CD14-positive monocyte (primary cell): Measurements from ENCODE around the gene SAP30BP. TPM values are rescaled to one million over a fixed set of nuclear protein-coding genes. Genes with fewer than 3 reads are reported as not detected.

Source experiments
- DNase-seq, 3 donors: peaks; one replicate each; pipeline ENCODE4 v3.0.0-alpha.2; 2011 to 2022
- H2AFZ ChIP-seq: 2 replicates; pipeline ENCODE4 v1.6.0; 2012; ENCODE audit warnings: mild to moderate bottlenecking, low read depth, low read length, inconsistent platforms; ENCODE audit not compliant: insufficient read depth, poor library complexity, severe bottlenecking
- H3K27ac ChIP-seq, 2 donors: 1 replicate in 1 of 2; 2 replicates in 1 of 2; pipeline ENCODE4 v1.5.1; 2012 to 2013; ENCODE audit warnings: low read length in 2 of 2, control low read depth in 1 of 2, inconsistent platforms in 1 of 2, low read depth in 1 of 2, mild to moderate bottlenecking in 1 of 2
- H3K27me3 ChIP-seq, 2 donors: one replicate each; pipeline versions ENCODE4 v1.6.0 to v1.6.1; 2011 to 2013; ENCODE audit warnings: low read length in 2 of 2; ENCODE audit not compliant: control insufficient read depth in 2 of 2, insufficient read depth in 2 of 2
- H3K36me3 ChIP-seq, 2 donors: replicated peaks in 1 of 2; 1 replicate in 1 of 2; 2 replicates in 1 of 2; pipeline versions ENCODE4 v1.5.1 to v1.6.1; 2012 to 2013; ENCODE audit warnings: low read length in 2 of 2, control low read depth in 1 of 2, inconsistent platforms in 1 of 2, mild to moderate bottlenecking in 1 of 2; ENCODE audit not compliant: insufficient read depth in 2 of 2, control insufficient read depth in 1 of 2
- H3K4me1 ChIP-seq, 2 donors: 1 replicate in 1 of 2; 2 replicates in 1 of 2; pipeline versions ENCODE4 v1.5.1 to v1.6.1; 2012 to 2013; ENCODE audit warnings: low read length in 2 of 2, control low read depth in 1 of 2, inconsistent platforms in 1 of 2, mild to moderate bottlenecking in 1 of 2, moderate library complexity in 1 of 2; ENCODE audit not compliant: insufficient read depth in 2 of 2, control insufficient read depth in 1 of 2
- H3K4me2 ChIP-seq: replicated peaks from 2 replicates; pipeline ENCODE3; 2012; ENCODE audit warnings: low read length, moderate library complexity, mild to moderate bottlenecking; ENCODE audit not compliant: poor library complexity, severe bottlenecking; ENCODE audit errors: extremely low read depth
- H3K4me3 ChIP-seq, 3 experiments: fragments of 200-600 bp in 1 of 3; sonication (generic) in 1 of 3; replicated peaks in 1 of 3; 1 replicate in 2 of 3; 2 replicates in 1 of 3; pipeline ENCODE4 v1.5.1; 2011 to 2013; ENCODE audit warnings: low read length in 3 of 3, mild to moderate bottlenecking in 3 of 3, control low read depth in 2 of 3, low read depth in 2 of 3, inconsistent platforms in 1 of 3, moderate library complexity in 1 of 3
- H3K79me2 ChIP-seq: 2 replicates; pipeline ENCODE4 v1.6.0; 2012; ENCODE audit warnings: mild to moderate bottlenecking, control low read depth, inconsistent platforms, low read length, moderate library complexity; ENCODE audit not compliant: insufficient read depth
- H3K9ac ChIP-seq: 2 replicates; pipeline ENCODE4 v1.6.0; 2017; ENCODE audit warnings: low read length, mild to moderate bottlenecking; ENCODE audit not compliant: insufficient read depth, poor library complexity, severe bottlenecking
- H3K9me3 ChIP-seq, 2 donors: replicated peaks in 1 of 2; 1 replicate in 1 of 2; 2 replicates in 1 of 2; pipeline versions ENCODE4 v1.5.1 to v1.6.1; 2012 to 2013; ENCODE audit warnings: low read length in 2 of 2, control low read depth in 1 of 2; ENCODE audit not compliant: control insufficient read depth in 1 of 2, insufficient read depth in 1 of 2
- H4K20me1 ChIP-seq: 2 replicates; pipeline ENCODE4 v1.6.0; 2012; ENCODE audit warnings: mild to moderate bottlenecking, low read length, control low read depth, moderate library complexity; ENCODE audit not compliant: insufficient read depth
- H3K27ac Mint-ChIP-seq, 7 donors: one replicate each; pipeline ENCODE4 v1.8.0; 2020; ENCODE audit warnings: mild to moderate bottlenecking in 7 of 7, mixed read lengths in 7 of 7, moderate library complexity in 6 of 7, inconsistent platforms in 2 of 7
- H3K27me3 Mint-ChIP-seq, 3 donors: one replicate each; pipeline ENCODE4 v1.8.0; 2021 to 2022; ENCODE audit warnings: low read depth in 3 of 3, mild to moderate bottlenecking in 3 of 3, mixed read lengths in 3 of 3, moderate library complexity in 3 of 3, inconsistent platforms in 1 of 3
- H3K36me3 Mint-ChIP-seq, 2 donors: one replicate each; pipeline ENCODE4 v1.8.0; 2020; ENCODE audit warnings: mixed read lengths in 2 of 2, inconsistent platforms in 1 of 2, mild to moderate bottlenecking in 1 of 2
- H3K4me1 Mint-ChIP-seq: one replicate; pipeline ENCODE4 v1.8.0; 2020; ENCODE audit warnings: mild to moderate bottlenecking, mixed read lengths
- H3K4me3 Mint-ChIP-seq, 2 donors: one replicate each; pipeline ENCODE4 v1.8.0; 2020; ENCODE audit warnings: mild to moderate bottlenecking in 2 of 2, mixed read lengths in 2 of 2, moderate library complexity in 1 of 2
- H3K9me3 Mint-ChIP-seq, 7 donors: one replicate each; pipeline ENCODE4 v1.8.0; 2020 to 2022; ENCODE audit warnings: mixed read lengths in 7 of 7, mild to moderate bottlenecking in 6 of 7, moderate library complexity in 6 of 7, inconsistent platforms in 2 of 7
- CTCF ChIP-seq: fragments of 200-600 bp; IDR thresholded peaks from one replicate; pipeline ENCODE4 v1.8.0; 2022; ENCODE audit warnings: antibody characterized with exemption, mild to moderate bottlenecking
- WGBS: methylation state at CpG from one replicate; pipeline ENCODE4 v1.1.5; 2013; ENCODE audit warnings: missing lambda C conversion rate; ENCODE audit not compliant: insufficient coverage; 5-methylcytosine and 5-hydroxymethylcytosine counted together
- intact Hi-C, 2 donors: fragments of 100-400 bp; cut with micrococcal nuclease; formaldehyde crosslinking; loops; one replicate each; pipeline versions ENCODE4 v1.15.0 to v1.15.1; 2023
- polyA plus RNA-seq, 3 donors: library from polyadenylated mRNA; depleted of rRNA in 1 of 3; unstranded in 2 of 3; stranded (reverse) in 1 of 3; fragments of 300-500 nt in 2 of 3; fragments of >200 nt in 1 of 3; fragmentation: Illumina TruSeq in 2 of 3; gene quantifications; 1 replicate in 2 of 3; 2 replicates in 1 of 3; pipeline ENCODE4 v1.2.3, GENCODE V29; 2012 to 2021

SAP30BP gene
- polyA plus RNA-seq, 3 donors: 43.8 to 130 (median 61.6) TPM

DNA sequence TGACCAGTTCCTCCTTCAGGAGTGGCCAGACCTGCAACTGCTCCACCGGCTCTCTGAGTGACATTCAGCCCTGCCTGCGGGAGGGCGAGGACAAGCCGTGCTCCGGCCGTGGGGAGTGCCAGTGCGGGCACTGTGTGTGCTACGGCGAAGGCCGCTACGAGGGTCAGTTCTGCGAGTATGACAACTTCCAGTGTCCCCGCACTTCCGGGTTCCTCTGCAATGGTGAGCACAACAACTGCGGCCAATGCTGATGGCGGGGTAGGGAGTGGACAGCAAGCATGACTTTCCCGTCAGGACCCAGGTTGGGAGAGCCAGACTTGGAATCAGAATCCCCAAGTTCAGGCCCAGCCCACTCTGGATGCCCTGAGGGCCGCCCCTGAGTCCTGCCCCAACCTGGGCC, 66.3 kb downstream of the SAP30BP start:
- Mint-ChIP-seq H3K9me3 (peaks cover 0 to 4% (median 0%) of the 10 kb centered on the region in 7 donors), H3K27ac (peak overlapping the region in 2 of 7 donors; percentile 6 to 51), H3K36me3 (peaks cover 2% of the 10 kb centered on the region in 2 donors), H3K4me1 (peaks cover 27% of the 10 kb centered on the region), H3K27me3 (peaks cover 0 to 6% (median 0%) of the 10 kb centered on the region in 3 donors), H3K4me3 (no peak overlapping the region)
- Histone ChIP-seq H2AFZ (no peak overlapping the region), H3K27ac (no peak overlapping the region), H3K79me2 (no peaks in the 10 kb centered on the region), H3K4me3 (no peak overlapping the region), H3K9ac (no peak overlapping the region), H3K4me2 (no peak overlapping the region), H3K36me3 (no peaks in the 10 kb centered on the region), H4K20me1 (no peaks in the 10 kb centered on the region), H3K27me3 (no peaks in the 10 kb centered on the region), H3K4me1 (peaks cover 15 to 22% of the 10 kb centered on the region in 2 donors), H3K9me3 (no peaks in the 10 kb centered on the region)
- 95% methylated on average over 18 of the region's 18 CpGs for WGBS
- intact Hi-C loops: no loop called here
- TF ChIP-seq CTCF: no peak
- DNase-seq: no peak

GRCh38 chr17:75734674-75735294, 67.6 kb downstream of the SAP30BP start:
- no peak overlapping the region for H3K27ac ChIP-seq
- no peak for TF ChIP-seq CTCF
- H3K4me3 ChIP-seq: no peak overlapping the region
- H2AFZ ChIP-seq: no peak overlapping the region
- intact Hi-C loops: no loop called here
- H3K79me2 ChIP-seq: no peaks in the 10 kb centered on the region
- peaks cover 0 to 4% (median 0%) of the 10 kb centered on the region in 7 donors for H3K9me3 Mint-ChIP-seq
- no peak for DNase-seq
- H3K9ac ChIP-seq: no peak overlapping the region
- no peaks in the 10 kb centered on the region for H3K36me3 ChIP-seq
- no peak overlapping the region for H3K4me3 Mint-ChIP-seq
- H3K4me1 ChIP-seq: peaks cover 20 to 28% of the 10 kb centered on the region in 2 donors
- H3K4me2 ChIP-seq: no peak overlapping the region
- H3K27me3 Mint-ChIP-seq: peaks cover 0 to 2% (median 0%) of the 10 kb centered on the region in 3 donors
- no peaks in the 10 kb centered on the region for H4K20me1 ChIP-seq
- peaks cover 3% of the 10 kb centered on the region in 2 donors for H3K36me3 Mint-ChIP-seq
- peak overlapping the region in 6 of 7 donors; percentile 10 to 83 (median 56) for H3K27ac Mint-ChIP-seq
- no CpG with 5 or more reads among the region's 4 CpGs for WGBS
- peaks cover 31% of the 10 kb centered on the region for H3K4me1 Mint-ChIP-seq
- no peaks in the 10 kb centered on the region for H3K9me3 ChIP-seq
- no peaks in the 10 kb centered on the region for H3K27me3 ChIP-seq
